GM04504 (cell line): ENCODE measurements around the gene GDF9.

Experiments
- DNase-seq: peaks from one replicate; pipeline ENCODE4 v3.0.0-alpha.2; 2012; ENCODE audit warnings: low read depth

GDF9 gene

DNA sequence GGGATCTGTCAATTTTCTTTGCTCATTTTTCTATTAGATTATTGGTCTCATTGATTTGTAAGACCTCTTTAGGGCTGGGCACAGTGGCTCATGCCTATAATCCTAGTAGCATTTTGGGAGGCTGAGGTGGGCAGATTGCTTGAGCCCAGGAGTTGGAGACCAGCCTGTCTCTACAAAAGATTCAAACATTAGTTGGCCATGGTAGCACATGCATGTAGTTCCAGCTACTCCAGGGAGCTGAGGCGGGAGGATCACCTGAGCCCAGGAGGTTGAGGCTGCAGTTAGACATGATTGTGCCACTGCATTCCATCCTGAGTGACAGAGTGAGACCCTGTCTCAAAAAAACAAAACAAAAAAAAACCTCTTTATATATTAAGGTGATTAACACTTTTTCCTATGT is 29.4 kb downstream of the GDF9 start:
- DNase-seq = no peak

DNA sequence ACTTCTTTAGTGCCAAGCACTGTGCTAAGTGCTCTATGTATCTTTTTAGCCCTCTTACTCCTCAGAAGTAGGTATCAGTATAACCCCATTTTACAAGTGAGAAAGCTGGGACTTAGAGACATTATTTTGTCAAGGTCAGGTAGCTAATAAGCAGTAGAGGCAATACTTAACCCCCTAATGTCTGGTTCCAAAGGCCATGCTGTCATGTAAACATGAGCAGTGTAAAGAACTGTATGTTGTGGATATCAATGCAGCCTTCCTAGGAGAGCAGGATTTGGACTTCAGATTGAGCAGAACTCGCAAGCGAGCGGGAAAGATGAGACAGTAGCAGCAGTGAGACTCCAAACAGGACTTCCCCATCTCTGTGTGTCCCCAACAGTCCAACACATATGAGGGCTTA is 32.2 kb downstream of the GDF9 start:
- DNase-seq = no peak

DNA sequence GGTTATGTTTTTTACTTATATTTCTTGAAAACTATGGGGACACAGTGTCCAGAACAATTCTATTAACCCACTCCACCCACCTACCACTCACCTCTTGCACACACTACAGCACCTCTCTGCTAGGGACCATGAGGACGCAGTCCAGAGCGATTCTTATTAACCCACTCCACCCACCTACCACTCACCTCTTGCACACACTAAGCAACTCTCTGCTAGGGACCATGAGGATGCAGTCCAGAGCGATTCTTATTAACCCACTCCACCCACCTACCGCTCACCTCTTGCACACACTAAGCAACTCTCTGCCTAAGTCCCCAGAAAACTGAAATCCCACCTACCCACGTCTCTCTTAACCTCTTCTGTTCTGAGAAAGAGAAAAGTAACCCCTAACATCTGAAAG is 33.7 kb downstream of the GDF9 start:
- no peak for DNase-seq

DNA sequence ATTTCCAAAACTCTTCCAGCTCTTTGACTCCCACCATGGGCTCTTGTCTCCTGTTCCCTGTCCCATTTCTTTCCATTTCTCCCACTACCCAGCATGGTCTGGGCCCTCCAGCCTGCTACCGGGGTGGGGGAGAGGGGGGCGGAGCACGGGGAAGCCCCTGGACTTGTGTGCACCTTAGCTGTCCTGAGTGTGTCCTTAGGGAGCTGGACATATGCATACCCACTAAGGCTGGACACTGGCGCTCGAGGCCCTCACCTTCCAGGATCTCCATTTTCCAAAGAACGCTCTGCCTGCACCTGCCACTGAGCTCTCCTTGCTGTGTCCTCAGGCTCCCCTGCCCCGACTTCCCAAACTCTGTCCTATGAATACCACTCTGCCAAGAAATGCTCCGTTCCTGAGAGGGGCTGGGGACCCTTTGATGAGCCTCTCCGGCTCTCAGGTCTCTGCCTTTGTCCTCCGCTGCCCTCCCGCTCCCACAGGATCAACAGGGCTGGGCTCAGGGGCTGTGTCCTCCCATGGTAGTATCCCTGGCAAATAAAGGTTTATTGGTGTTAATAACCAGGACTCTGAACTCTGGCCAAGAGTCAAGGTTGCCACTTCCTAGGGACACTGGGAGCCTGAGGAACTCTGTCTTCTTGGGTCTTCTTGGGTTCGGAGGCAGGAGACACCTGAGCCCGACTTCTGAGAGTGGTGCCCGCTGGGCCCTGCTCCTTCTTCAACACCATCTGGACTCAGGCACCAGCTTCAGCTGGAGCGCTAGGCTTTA is 35.0 kb downstream of the GDF9 start:
- no peak for DNase-seq

DNA sequence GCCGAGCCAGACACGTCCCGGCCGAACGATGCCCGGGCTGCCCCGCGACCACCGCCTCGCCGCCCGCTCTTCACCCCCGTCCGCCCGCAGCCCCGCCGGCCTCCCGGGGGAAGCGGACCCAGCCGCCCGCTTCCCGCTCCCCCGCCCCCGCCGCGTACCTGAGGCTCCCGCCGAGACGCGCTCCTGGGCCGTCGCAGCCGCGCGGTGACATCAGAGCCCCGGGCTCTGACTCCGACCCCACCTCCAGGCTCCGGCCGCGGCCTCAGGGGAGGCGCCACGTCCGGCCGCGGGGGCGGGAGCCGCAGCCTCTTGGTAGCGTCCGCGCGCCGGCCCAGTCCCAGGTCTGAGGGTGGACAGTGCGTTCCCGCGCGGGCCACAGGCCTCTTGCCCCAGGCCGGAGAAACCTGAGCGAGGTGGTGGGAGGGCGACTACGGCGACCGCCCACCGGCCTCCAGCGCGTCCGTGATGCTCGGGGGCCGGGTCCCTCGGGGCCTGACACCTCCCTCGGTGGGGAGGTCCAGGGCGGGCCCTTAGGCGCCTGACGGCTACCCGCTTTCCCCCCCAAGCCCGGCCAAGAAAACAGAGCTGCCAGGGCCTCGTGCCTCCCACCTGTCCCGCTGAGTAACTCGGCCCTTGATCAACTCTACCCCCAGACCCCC is 35.7 kb downstream of the GDF9 start, which contains the start of gene SHROOM1:
Gene SHROOM1, minus strand, starts transcription at position 212 of the 659 bp plus-strand sequence. CDS start 4,507 bp downstream, outside the sequence.
- no peak for DNase-seq

DNA sequence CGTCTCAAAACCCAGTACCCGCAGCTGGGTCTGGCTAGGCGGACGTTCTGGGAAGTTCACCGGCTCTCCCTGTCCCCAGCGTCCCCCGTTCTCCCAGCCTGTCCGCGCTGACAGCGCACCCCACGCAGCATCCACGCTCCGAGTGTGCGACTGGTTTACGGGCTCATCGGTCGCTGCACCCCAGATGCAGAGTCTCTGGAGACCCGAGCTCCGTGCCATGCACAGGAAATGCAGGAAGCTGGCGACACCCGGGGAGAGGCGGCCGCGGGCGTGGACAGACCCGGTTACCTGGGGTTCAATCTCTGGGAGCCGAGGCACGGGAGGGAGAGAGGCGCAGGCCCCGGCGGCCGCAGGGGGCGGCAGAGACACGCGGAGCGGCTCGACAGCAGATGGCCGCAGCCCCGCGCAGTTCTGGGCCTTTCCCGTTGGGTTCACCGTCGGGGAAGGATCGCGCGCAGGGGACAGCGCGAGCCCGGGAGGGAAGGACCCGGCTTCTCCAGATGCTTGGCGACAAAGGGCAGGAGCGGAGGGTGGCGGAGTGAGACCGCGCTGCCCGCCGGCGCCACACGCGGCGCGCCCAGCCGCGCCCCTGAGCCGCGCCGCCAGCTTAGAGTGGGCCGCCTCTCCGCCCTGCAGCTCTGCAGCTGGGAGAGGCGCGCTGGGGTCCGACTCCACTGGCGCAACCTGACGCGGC is 36.4 kb downstream of the GDF9 start:
- no peak for DNase-seq

DNA sequence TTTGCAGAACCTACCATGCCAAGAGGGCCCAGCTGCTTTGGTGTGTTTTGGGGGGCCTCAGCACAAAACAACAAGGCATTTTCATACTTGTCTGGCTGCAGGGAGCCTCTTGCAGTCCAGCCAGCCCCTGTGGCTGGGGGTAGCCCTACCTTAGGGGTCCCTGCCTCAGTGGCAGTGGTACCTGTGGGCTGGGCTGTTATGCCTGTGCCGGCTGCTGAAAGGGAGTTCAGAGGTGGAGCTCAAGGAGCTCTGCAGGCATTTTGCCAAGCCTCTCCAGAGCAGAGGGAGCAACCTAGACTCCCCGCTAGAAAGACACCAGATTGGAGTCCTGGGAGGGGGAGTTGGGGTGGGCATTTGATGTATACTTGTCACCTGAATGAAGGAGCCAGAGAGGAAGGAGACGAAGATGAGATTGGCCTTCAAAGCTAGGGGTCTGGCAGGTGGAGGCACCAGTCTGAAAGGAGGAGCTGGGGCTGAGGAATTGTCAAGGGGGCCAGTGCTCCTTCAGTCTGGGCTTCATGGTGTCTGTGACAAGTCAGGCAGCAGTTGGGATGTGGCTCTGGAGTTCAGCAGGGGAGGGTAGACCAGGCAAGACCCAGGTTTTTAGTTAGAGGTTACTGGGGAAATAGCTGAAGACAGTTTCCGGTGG is 37.3 kb downstream of the GDF9 start:
- no peak for DNase-seq

DNA sequence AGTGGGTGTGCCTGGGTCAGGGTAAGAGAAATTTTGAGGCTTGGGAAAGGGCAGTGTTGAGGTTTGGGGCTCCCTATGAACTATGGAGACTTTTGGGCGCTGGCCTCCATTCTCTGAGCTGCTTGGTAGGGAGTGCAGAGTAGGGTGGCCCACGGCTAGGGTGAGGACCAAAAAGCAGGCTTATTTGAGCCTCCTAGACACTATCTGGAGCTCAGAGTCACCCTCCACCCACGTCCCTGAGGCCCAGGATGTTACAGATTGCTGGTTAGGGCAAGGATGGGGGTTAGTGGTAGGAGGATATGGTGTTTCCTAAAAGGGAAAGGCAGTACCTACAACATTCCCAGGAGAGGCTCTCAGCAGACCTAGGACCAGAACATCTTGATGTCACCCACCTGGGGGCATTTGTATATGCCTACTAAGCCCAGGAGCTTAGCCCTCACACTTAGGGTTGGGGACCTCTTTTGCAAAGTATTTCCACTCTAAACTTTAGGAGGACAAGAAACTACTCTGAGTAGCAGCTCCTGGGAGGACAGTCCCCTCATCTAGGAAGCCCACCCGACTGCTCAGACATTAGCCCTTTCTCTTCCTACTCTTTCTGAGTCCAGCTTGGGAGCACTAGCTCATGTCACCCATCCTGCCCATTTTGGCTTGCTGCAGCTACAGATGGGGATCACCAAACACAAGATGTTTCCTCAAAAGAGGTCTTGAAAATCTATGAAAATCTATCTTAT is 38.2 kb downstream of the GDF9 start:
- DNase-seq = no peak

DNA sequence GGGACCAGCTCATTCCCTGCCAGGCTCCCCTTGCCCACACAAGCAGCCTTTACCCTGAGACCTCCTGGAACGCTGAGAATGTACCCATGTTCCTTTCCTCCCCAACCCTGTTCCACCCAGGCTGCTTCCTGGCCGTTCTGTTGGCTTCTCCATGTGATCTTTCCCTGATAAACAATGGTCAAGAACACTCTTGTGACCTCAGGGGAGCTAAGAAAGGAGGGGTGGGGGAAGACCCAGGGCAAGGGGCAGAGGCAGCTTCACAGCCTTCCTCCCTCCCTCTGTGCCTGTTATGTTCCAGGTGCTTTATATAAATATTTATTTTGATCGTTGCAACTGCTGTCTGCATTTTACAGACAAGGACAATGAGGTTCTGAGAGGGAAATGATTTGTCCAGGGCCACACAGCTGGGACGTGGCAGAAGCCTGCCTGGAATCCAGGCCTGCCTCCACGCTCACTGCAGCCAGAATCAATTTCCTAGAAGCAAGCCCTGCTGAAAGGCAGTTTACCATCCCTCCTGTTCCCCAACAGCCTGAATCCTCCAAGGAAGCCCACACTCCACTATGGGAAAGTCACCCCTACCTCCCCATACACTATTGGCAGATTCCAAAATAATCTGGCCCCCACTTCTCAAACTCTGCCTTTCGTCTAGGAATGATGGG is 39.7 kb downstream of the GDF9 start:
- DNase-seq = no peak

DNA sequence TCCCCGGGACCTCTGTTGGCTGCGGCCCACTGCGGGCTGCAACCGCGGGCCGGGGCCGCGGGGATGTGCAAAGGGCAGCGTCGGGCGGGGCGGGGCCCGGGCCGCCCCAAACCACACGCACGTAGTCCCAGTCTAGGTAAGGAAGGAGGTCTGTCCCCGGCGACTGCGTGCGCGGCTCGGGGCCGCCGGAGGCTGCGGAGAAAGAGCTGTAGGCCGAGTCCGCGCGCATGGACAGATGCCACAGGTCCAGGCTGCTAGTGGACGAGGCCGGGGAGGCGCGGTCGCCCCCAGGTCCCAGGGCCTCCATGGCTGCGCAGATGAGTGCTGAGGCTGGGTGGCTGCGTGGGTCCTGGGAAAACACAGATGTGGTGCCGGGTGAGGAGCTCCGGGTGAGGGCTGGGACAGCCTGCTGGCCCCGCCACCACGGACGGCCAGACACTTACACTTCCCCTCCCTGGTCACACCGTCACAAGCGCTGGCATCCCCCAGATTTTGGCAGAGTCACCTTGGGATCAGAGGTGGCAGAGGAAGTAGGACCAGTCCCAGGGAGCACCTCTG is 40.4 kb downstream of the GDF9 start:
- DNase-seq = no peak

DNA sequence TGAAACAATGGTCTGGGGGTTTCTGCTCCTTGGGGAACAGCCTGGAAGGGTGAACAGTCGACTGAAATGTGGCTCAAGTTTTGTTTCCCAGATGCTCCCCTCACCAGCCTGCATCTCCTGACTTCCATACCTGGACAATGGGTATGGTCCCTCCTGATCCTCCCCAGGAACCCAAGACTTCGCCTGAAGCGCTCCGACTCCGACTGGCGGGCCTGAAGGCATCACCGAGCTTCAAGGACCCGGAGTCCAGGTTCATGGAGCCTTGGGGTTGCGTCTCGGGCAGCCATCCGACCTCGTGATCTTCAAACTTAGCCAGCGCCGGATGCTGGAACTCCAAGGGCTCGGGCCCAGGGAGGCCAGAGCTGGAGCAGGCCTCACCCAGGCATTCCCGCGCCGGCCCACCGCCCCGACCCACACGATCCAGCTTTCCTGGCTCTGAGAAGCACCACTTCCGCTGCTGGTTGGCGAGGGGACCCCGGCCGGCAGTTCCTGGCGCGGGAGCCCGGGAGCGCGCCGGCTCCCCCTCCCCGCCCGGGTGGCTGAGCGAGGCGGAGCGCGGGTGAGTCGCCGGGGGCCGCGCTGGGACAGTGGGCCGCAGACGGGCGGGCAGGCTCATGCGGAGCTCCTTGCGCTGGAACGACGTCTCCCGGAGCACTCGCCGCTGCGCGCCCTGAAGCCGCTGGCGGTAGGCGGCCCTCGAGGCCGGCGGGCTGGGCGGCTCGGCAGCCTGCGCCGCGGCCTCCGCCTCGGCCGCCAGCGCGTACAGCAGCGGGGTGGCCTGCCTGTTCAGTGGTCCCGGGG is 41.0 kb downstream of the GDF9 start:
- DNase-seq = no peak

DNA sequence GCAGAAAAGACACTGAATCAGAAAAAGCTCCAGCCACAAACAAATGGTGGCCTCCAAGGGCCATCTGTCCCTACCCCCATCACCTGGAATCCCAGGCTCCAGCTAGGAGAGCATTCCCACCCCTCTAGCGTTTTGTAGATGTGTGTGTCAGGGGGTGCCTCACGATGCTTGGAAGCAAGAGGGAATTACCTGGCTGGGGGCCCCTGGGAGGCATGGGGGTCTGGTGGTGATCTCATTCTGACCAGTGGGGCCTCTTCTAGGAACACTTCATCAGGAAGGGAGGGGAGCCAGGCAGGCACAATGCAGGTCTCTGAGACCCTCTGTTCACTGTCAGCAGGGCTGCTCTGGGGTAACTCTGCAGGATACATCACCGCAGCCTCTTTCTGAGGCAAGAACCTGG is 41.8 kb downstream of the GDF9 start:
- no peak for DNase-seq

DNA sequence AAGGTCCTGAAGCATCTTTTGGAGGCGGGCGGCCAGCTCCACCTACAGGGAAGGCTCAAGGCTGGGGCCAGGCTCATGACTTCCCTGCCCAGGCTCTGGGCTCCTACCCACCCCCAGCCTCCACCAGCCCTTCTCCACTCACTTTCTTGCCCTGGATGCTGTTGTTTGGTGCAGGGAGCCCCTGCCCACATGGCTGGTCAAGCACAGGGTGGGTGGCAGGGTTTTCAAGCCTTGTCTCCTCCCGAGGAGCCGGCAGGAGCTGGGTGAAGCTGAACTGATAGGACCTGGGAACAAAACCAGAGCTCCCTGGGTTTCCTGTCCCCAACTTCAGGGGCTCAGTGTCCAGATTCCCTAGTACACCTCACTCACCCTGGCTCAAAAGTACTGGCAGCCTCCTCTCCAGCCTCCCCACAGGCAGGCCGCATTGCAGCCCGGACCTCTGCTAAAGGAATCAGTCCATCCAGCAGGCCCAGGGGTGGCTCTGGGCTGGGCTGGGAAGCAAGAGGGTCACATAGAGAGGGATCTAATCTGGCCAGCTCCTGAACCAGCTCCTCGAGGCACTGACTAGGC is 42.7 kb downstream of the GDF9 start:
- no peak for DNase-seq

DNA sequence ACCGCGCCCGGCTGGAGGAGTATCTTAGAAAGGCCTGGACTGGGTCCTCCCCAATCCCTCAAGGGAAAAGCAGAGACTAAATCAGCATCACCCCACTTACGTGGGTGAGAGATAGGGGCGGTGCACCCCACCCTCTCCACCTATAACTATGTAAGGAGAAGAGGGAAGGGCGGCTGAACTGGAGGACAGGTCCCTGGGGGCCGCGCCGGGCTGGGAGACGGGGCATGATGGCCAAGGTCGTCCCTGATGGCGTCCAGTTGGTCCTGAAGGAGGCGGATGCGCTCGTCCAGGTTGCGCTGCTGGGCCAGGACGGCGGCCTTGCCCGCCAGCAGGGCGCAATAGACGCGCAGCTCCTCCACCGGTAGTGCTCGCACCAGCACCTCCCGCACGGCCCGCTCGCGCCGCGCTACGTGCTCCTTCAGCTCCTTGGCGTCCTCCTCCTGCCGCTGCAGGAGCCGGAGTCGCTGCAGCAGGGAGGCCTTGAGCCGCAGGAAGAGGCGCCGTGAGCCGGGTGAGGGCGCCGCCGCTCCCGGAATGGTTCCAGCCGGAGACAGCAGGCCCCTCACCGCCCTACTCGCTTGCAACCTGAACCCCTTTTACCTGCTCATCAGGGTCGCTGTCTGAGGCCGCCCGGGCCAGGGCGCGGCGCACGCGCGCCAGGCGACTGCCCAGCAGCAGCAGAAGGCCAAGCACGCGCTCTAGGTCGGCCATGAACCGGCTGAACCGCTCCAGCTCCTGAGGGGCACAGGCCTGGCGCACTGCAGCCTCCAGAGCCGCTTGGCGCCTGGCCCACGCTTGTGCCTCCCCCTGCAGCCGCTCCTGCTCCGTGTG is 43.4 kb downstream of the GDF9 start:
- no peak for DNase-seq

DNA sequence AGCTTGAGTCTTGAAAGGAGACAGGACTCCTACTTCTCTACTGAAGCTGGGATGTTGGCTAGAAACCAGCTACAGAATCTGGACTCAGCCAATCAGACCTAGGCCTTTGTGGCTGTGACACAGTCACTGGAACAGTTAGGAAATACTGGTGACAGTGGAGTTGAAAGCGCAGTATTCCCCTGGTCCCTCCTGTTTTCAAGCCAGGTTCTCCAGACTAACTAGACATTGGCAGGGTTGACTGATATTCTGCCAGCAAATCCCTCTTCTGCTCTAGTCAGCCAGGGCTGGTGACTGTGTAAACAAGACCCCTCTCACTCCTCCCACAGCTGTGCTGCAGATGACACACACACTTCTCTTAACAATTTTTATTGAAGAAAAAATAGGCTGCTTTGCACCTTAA is 44.5 kb downstream of the GDF9 start:
- no peak for DNase-seq

DNA sequence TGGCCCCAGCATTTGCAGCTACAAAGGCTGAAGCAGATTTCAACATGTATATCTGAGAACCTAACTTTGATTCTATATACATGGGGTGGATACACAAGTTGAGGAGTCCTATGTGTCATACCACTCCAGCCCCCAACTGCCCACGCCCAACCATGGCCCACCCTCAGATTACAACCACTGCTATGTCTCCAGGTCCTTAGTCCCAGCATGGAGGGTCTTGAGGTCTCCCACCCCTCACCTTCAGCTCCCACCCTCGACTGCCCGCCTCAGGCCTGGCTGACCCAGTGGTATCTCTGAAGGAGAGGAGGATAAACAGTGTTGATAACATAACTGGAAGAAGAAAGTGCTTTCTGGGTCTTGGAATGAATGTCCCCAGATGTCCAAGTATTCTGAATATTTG is 44.9 kb downstream of the GDF9 start:
- no peak for DNase-seq

DNA sequence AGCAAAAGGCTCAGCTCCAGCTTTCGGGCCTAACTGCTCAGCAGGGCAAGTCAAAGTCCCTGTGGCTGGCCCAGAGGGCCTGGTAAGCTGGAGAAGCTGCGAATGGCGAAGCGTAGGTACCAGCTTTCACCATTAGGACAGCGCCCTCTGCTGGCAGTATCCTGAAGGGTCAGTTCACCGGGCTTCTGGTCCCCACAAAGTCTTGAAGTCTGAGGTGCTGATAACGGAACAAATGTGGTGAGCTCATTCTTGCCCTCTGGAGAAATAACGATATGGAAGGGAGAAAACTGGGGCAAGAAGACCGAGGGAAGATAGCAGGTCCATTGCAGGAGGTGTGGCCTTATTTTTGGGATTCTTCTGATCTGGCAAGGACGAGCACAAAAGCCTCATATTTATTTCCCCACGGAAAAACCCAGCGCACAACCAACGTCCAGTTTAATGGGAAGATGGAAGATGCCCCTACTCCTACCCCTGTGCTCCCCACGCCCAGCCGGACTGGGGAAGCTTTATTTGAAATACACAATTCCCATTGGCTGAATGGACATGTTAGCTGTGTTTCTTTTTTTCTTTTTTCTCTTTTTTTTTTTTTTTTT is 46.0 kb downstream of the GDF9 start:
- DNase-seq = peak; percentile 64

DNA sequence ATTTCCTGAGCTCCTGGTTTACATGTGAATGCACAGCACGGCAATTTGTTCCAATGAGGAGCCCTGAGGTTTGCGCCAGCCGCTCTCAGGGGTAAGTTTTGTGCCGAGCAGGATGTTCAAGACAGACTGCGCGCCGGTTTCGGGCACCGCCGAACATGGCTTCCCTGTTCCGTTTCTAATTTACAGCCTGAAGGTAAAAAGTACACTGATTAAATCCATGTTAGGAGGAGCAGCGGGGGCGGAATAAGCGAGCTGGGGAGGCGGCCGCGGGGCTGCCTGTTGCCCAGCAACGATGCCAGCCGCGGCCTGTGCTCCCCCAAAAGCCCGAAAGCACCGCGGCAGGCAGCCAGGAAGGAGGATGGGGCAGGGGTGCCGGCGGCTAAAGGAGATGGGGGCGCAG is 46.8 kb downstream of the GDF9 start:
- no peak for DNase-seq

DNA sequence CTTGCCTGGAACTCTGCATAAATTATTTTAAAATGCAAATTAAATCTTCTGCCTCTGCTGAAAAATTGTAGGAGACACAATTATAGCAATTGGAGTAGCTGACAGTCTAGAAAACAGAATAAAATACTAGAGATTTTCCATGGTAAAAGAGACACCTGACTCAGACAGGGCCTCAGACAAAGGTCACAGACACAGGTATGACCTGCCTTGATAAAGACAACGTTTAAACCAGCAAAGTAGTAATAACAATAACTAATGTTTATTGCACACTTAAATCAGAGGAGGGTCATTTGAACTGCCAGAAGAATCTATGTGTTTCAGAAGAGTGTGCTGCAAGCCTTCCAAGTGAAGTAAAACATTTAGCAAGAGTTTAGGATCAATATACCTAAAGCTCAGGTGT is 49.3 kb downstream of the GDF9 start:
- no peak for DNase-seq
